Nucleus accumbens (tissue), 56 donors: ENCODE measurements around the gene PRPF8.
"Not testable (repeated sequence)": the region's sequence is repeated elsewhere in the genome, so short reads cannot be mapped to it uniquely, and the experiment has no call there.

ENCODE experiments used
- DNase-seq, 56 donors: peaks; one replicate each; lab custom pipeline; 2025; lab: John Stamatoyannopoulos, UW

PRPF8 gene

GRCh38 chr17:1697681-1698080 lies 13.0 kb upstream of the PRPF8 start:
- no peak for DNase-seq

DNA sequence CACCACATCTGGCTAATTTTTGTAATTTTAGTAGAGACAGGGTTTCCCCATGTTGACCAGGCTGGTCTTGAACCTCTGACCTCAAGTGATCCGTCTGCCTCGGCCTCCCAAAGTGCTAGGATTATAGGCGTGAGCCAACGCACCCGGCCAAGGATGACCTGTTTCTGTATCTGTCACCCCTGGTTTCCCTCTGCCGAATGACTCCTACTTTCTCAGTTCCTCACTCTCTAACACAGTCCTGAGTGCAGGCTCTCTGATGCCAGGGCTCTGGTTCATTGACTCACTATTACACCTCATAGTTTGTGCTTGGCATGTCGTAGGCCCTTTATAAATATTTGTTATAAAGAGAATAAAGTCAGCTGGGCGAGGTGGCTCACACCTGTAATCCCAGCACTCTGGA lies 10.7 kb upstream of the PRPF8 start:
- DNase-seq, result no peak

GRCh38 chr17:1693339-1693738 lies 8.7 kb upstream of the PRPF8 start:
- DNase-seq, result no peak

GRCh38 chr17:1690544-1691221 lies 6.0 kb upstream of the PRPF8 start:
- no peak for DNase-seq

- not testable (repeated sequence) for DNase-seq
Measured at GRCh38 chr17:1688405-1688804, 3.7 kb upstream of the PRPF8 start.

GRCh38 chr17:1686086-1686485 lies 1.4 kb upstream of the PRPF8 start:
- DNase-seq, result no peak

DNA sequence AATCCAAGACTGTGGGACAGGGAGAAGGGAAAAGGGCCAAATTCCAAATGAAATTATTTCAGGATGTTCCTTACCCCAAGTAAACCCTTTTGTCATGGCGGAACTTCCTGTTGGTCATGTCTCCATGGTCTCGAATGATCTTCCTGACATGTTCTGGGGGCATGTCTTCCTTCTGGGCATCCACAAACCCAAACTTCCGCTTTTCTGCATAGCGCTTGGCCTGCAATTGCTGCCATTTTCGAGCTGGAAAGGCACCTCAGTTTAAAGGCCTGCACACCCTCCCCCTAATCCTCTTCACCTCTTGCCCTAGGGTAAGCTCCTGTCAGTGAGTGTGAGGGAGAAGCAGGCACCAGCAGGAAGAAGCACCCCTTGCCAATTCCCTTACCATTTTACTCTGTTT lies 1.2 kb downstream of the PRPF8 start:
- DNase-seq, result no peak

- no peak for DNase-seq
Measured at GRCh38 chr17:1676401-1676800, 8.3 kb downstream of the PRPF8 start.

DNA sequence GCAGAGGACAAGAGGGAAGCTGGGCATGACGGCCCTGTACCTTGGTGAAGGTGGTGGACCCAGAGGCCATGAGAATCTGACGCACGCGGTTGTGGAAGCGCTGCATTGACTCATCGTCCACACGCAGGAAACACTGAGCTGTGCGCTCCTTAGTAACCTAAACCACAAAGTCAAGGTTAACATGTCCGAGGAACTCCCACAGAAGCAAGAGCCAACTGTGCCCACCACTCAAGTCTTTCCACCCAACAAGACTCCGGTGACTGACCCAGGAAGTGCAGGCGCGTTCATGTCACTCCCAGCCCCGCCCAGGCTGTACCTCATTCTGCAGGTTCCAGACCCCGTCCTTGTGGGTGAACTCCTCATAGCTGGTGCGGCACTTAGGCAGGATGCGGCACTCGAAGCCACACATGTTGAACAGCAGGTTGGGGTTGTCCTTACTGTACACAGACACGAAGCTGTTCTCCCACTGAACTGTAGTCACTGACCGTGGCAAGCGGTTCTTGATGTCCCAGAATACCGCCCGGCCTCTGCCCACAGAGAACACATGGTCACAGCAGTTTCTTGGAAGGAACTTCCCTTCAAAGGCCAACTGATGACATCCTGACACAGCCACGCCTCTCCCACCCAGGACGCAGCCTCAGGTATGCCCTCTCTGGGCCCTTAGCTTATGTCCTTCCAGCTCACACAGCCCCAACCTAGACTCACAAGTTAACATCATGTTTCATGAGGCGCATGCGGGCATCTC lies 11.5 kb downstream of the PRPF8 start:
- no peak for DNase-seq

DNA sequence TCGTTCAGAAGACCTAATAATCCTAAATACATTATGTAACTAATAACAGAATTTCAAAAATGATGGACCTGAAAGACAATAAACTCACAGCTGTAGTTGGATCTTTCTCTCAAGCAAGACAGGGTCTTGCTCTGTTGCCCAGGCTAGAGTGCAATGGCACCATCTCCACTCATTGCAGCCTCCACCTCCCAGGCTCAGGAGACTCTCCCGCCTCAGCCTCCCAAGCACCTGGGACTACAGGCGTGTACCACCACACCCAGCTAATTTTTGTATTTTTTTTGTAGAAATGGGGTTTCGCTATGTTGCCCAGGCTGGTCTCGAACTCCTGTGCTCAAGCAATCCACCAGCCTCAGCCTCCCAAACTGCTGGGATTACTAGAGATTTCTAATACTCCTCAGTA lies 20.7 kb downstream of the PRPF8 start:
- DNase-seq, result not testable (repeated sequence)

DNA sequence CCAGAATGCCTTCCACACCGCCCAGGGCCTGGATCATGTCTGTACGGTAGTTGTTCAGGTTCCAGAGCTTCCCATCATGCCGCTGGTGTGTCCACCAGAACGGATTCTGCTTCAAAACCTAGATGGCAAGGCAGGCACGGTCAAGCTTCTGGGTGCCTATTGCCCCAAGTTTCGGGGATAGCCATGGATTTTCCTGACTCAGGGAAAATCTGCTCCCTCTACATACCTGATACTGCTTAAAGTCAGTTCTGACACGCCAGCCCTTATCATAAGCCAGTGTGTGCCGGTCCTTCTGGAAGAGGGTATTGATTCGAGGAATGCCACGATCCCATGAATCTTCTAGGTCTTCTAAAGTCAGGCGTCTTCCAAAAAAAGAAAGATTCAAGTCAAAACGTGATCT lies 23.6 kb downstream of the PRPF8 start:
- DNase-seq, result no peak

- DNase-seq, result no peak
Measured at GRCh38 chr17:1658100-1658499, 26.6 kb downstream of the PRPF8 start.

- DNase-seq, result no peak
Measured at GRCh38 chr17:1653735-1654134, 30.9 kb downstream of the PRPF8 start.

DNA sequence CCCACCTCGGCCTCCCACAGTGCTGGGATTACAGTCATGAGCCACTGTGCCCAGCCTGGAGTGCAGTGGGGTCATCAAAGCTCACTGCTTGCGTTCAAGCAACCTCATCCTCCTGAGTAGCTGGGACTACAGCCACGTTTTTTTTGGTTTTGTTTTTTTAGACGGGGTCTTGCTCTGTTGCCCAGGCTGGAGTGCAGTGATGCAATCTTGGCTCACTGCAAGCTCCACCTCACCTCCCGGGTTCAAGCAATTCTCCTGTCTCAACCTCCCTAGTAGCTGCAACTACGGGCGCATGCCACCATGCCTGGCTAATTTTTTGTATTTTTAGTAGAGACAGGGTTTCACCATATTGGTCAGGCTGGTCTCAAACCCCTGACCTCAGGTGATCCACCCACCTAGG lies 31.9 kb downstream of the PRPF8 start:
- DNase-seq, result not testable (repeated sequence)

DNA sequence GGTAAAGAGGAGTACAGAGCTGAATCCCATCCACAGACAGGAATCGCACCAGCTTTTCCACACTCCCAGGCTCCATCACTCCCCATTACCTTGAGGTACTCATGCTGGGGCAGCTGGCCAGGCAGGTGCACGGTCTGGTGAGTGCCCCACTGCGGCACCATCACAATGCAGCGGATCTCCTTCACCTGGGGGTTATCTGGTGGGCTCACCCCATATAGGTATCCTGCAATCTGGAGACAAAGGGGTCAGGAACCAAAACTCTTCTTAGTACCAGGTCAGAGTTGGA lies 33.2 kb downstream of the PRPF8 start:
- DNase-seq, result no peak

DNA sequence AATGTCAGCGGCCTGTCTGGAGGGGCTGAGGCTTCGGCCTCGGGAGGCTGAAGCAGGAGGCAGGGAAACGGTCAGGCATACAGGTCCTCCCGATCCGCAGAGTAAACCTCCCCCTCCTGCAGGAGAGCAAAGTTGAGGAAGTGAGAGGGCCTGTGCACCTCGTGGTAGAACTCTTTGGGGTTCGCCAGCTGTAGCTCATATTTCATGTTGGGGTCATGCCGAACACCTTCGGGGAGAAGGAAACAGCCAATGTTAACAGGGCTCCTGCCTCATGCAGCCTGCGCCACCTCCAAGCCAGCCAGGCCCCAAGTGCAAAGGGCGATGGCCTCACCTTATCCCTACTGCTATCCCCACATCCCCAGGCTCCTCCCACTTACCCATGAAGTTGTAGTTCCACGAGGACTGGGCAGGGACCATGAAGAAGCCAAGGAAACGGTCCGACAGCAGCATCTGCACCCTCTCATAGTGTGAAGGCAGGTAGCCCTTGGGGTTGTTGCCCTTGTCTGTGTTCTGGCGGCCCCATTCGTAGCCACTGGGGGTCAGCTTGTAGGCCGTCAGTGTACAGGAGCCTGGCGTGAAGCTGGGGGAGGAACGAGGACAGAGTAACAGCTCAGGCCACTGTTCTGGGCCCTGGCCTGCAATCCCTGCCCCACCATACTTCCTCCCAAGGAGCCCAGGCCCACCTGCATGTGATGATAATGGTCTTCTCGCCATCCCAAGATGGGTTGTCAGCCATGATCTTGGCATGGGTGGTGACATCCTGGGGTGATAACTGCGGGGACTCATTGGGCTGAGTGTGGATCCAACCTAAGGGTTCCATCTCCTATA lies 33.7 kb downstream of the PRPF8 start:
- no peak for DNase-seq

DNA sequence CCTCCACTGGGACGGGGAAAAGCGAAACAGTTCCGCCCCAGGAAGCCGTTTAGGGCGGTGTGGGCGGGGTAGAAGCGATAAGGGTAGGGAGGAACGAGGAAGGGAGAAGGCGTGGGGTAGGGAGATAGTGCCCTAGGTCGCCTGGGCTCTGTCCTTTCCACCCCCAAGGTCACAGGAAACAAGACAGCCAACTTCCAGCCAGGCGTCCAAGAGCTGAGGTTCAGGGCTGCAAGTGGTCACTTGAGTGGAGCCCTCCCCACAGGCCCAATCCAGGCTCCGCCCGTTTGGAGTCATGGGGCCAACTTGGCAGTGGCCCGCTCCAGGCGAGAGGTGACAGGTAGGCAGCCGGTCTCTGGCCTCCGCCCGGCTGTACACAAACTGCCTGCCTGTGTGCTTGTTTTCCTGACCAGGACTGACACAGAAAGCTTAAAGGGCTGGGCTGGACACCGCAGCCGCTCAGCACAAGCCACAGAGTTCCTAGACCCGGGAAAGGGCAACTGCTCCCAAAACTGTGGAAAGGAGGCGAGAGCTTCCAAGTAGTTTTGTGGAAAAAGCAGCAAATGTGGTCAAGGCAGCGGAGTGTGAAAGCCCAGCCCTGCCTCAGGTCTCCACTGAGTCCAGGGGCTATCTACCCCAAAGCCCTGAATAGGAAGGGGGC lies 34.7 kb downstream of the PRPF8 start, which contains the start of gene RILP:
TSS of gene RILP (minus strand) at position 23 of the 658 bp plus-strand sequence. CDS start 62 bp downstream, outside the sequence.
- DNase-seq, result peak in 4 of 56 donors; percentile 31 to 55 (median 36)

DNA sequence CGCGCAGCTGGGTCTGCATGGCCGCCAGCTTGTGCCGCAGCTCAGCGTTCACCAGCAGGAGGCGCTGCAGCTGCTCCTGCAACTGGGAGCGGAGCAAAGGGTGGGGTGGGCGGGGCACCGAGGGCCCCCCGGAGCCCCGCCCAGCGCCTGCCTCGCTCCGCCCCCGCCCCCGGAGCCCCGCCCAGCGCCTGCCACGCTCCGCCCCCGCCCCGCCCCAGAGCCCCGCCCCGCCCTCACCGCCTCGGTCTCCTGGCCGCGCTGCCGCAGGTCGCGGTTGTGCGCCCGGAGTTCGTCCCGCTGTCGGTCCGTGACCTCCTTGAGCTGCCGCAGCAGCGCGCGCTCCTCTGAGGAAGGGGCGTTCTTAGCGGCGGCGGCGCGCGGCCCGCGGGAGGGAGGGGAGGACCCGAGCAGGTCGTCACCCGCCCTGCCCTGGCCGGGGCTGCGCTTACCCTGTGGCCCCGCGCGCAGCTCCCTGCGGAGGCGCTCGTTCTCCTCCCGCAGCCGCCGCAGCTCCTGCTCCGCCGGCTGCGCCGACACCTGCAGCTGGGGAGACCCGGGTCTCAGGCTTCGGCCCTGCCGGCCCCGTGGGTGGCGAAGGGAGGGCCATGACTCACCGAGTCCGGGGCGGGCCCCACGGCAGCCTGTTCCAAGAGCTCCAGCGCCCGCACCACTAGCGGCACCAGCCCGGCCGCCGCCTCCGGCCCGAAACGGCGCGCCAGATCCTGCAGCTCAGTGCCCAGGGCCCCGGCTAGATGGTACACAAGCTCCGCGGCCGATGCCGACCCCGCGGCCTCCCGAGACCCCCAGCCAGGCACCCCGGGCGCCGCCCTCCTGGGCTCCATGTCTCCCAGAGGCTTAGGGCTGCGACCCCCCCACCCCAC lies 35.5 kb downstream of the PRPF8 start:
- peak; percentile 50 to 96 (median 90) for DNase-seq

GRCh38 chr17:1648173-1648962 lies 36.3 kb downstream of the PRPF8 start:
- DNase-seq, result peak in 11 of 56 donors; percentile 49 to 71 (median 57)
